Measurements from ENCODE around the gene ELAC2. TPM values are rescaled to one million over a fixed set of nuclear protein-coding genes. Genes with fewer than 3 reads are reported as not detected.

The ELAC2 gene, protein sequence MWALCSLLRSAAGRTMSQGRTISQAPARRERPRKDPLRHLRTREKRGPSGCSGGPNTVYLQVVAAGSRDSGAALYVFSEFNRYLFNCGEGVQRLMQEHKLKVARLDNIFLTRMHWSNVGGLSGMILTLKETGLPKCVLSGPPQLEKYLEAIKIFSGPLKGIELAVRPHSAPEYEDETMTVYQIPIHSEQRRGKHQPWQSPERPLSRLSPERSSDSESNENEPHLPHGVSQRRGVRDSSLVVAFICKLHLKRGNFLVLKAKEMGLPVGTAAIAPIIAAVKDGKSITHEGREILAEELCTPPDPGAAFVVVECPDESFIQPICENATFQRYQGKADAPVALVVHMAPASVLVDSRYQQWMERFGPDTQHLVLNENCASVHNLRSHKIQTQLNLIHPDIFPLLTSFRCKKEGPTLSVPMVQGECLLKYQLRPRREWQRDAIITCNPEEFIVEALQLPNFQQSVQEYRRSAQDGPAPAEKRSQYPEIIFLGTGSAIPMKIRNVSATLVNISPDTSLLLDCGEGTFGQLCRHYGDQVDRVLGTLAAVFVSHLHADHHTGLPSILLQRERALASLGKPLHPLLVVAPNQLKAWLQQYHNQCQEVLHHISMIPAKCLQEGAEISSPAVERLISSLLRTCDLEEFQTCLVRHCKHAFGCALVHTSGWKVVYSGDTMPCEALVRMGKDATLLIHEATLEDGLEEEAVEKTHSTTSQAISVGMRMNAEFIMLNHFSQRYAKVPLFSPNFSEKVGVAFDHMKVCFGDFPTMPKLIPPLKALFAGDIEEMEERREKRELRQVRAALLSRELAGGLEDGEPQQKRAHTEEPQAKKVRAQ
- total RNA-seq: 100 to 1,000 TPM in 1 of 4 donors, 10 to 100 TPM in 3; 56.2 to 143 (median 66.0) TPM

GRCh38 chr17:13017655-13018459 lies at the start of gene ELAC2:
ELAC2 (minus strand) TSS chr17:13018027; CDS start chr17:13017947, 80 bp downstream.
- H3K4me3 ChIP-seq: peak within 1 kb of the TSS; percentile 74 to 89 (median 86)
- H3K27ac ChIP-seq: peak within 1 kb of the TSS; percentile 85 to 97 (median 91)
- no peaks in the 10 kb centered on the region for H3K27me3 ChIP-seq
- 1% methylated on average over 76 of the region's 79 CpGs; no CpG with 5 or more reads in 1 of the 2 donors for WGBS, 2 donors (ENCODE audit: low coverage in 1 of 2)
- intact Hi-C loops (cut with DNase I; ENCODE audit: low total_unique reads): loop anchor here (10.0 kb wide), 1 partner anchor 1023 kb away; the partner anchor contains the start of gene ZNF18
- H3K4me1 ChIP-seq: peaks cover 4 to 16% (median 13%) of the 10 kb centered on the region in 4 donors
- TF ChIP-seq CTCF (IDR thresholded peaks at IDR 0.05) (peak in 3 of 5 experiments; percentile 11 to 37 (median 12)), EP300 (IDR thresholded peaks at IDR 0.05; ENCODE audit: low read depth) (no peak), POLR2AphosphoS5 (IDR thresholded peaks at IDR 0.05) (peak; percentile 83 to 88 (median 84)), POLR2A (IDR thresholded peaks at IDR 0.05) (peak; percentile 74)
- H3K9me3 ChIP-seq: no peaks in the 10 kb centered on the region
- in situ Hi-C loops (cut with MboI; ENCODE audit: low pct_ligation_motif_present in 1 of 4, low pct_unique_long_range_greater_than_20kb in 1 of 4, low sequenced_read_pairs in 3 of 4): loop anchor here in 3 of 4 donors (25.0 kb wide), 4 partner anchors 256 to 1006 kb away; partner anchors contain the start of gene MAP2K4 (in 1 of the 3)
- peaks cover 0 to 26% (median 9%) of the 10 kb centered on the region in 4 donors for H3K36me3 ChIP-seq
- peak; percentile 97 for DNase-seq

- TF ChIP-seq POLR2A (IDR thresholded peaks at IDR 0.05) (no peak), POLR2AphosphoS5 (IDR thresholded peaks at IDR 0.05) (no peak), CTCF (IDR thresholded peaks at IDR 0.05) (no peak), EP300 (IDR thresholded peaks at IDR 0.05; ENCODE audit: low read depth) (no peak)
- Histone ChIP-seq H3K4me1 (no peaks in the 10 kb centered on the region), H3K27ac (no peak overlapping the region), H3K4me3 (no peak overlapping the region), H3K36me3 (no peaks in the 10 kb centered on the region), H3K9me3 (no peaks in the 10 kb centered on the region), H3K27me3 (no peaks in the 10 kb centered on the region)
- in situ Hi-C loops (cut with MboI; ENCODE audit: low pct_ligation_motif_present in 1 of 4, low pct_unique_long_range_greater_than_20kb in 1 of 4, low sequenced_read_pairs in 3 of 4) (no loop called here), intact Hi-C loops (cut with DNase I; ENCODE audit: low total_unique reads) (no loop called here)
- DNase-seq: no peak
- WGBS, 2 donors (ENCODE audit: low coverage in 1 of 2): 71% methylated on average over 1 of the region's 1 CpG; no CpG with 5 or more reads in 1 of the 2 donors
Observed at GRCh38 chr17:13065032-13065431, 47.2 kb upstream of the ELAC2 start.

- Histone ChIP-seq H3K36me3 (no peaks in the 10 kb centered on the region), H3K27ac (no peak overlapping the region), H3K9me3 (no peaks in the 10 kb centered on the region), H3K27me3 (no peaks in the 10 kb centered on the region), H3K4me3 (no peak overlapping the region), H3K4me1 (no peaks in the 10 kb centered on the region)
- in situ Hi-C loops (cut with MboI; ENCODE audit: low pct_ligation_motif_present in 1 of 4, low pct_unique_long_range_greater_than_20kb in 1 of 4, low sequenced_read_pairs in 3 of 4) (no loop called here), intact Hi-C loops (cut with DNase I; ENCODE audit: low total_unique reads) (no loop called here)
- WGBS, 2 donors (ENCODE audit: low coverage in 1 of 2): 71 to 81% methylated on average over 5 of the region's 5 CpGs
- TF ChIP-seq POLR2A (IDR thresholded peaks at IDR 0.05) (no peak), POLR2AphosphoS5 (IDR thresholded peaks at IDR 0.05) (no peak), CTCF (IDR thresholded peaks at IDR 0.05) (no peak), EP300 (IDR thresholded peaks at IDR 0.05; ENCODE audit: low read depth) (no peak)
- DNase-seq: no peak
Observed at GRCh38 chr17:13055131-13055530, 37.3 kb upstream of the ELAC2 start.
